Activated T-cell treated with anti-CD3 and anti-CD28 coated beads, Interleukin-2, amount 50 U/mL, for 48 hours (primary cell): ENCODE results near the gene CASR.

ENCODE experiments used
- DNase-seq, 2 experiments: peaks; one replicate each; pipeline ENCODE4 v3.0.0-alpha.2; 2020

The CASR gene

DNA sequence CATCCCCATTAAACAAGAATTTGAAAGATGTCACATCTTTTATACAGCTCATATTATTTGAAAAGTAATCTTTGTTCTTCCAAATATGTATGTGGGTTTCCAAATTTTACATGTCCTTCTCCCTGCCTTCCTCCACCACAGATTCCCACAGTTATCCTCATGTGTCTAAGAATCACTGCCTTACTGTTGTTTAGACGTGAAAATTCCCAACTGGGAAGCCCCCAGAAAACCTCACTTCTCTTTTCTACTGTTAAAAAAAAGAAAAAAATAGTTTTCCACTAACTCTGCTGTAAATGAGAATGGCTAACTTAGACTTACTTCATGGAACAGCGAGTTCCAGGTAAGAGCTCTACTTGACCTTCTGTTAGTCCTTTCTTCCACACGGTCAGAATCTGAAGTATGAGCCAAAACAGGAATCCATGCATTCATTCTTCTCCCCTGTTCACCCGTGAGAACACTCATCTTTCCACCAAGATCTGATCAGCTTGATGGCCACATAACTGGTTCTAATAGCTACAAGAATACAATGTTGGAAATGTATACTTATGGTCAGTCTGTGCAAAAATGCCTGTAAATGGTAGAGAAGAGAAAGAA, 123.7 kb downstream of the CASR start:
- no peak for DNase-seq

DNA sequence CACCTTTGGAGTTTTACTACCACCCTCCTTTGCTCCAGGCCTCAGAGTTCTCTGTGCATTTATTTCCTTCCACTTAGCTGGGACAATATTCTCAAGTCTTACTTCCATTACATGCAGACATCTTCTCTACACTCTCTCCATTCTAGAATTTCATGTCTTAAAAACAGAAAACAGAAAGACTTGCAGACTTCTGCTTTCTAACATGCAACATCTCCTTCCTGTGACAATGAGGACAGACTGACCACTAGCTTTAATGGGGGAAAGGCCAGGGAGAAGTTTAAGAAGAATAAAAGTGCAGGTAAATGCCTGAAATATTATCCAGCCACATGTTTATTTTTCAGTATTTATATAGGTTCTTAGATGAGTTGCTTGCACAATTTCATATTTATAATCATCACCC, 124.5 kb downstream of the CASR start:
- DNase-seq = no peak

DNA sequence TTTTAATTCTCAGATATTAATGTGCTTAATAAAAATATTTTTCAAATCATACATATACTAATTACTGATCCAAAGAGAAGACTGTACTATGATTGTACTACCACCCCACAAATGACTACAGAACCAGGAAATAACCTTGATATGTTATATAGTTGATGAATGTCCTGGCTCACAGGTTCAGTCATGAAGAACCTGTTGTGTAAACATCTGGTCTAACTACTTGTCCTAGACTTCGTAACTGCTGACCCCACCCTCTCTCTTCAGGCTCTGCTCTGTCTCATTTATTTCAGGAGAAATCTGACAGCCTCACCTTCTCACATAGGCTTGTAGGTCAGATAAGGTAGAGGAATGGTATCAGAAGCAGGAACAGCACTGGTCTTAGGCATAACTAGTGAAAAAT, 126.9 kb downstream of the CASR start:
- no peak for DNase-seq

DNA sequence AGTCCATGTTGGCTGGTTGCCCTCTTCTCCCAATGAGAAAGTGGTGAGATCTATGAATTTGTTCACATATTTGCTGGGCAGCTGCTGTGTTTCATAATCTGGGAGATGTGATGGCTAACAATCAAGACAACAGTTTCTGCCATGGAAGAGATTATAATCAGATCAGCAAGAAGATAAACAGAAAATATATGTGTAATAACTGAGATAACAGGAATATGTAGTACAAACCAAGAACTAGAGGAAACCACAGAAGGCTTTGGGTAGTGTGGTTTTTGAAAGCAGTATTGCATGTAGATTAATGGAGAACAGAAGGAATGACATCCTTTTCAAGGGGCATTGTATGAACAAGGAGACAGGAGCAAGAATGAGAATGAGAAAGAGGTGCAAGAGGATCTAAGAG, 129.4 kb downstream of the CASR start:
- DNase-seq = no peak

DNA sequence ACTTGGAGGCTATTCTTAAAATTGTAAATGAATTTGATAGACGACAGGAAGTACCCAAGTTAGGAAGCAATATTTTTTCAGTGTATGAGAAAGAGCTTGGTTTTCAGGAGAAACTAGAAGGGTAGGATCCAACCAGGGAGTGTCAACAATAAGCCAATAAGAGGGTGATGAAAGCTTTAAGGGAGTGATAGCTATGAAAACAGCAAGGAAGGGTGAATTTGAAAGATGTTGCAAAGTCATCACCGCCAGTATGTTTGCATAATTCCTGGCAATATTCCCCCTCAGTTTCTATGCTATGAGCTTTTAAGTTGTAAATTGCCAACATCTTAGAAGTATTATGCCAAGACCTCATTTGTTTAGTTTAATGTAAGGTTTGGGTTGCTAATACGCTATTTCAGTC, 129.8 kb downstream of the CASR start:
- no peak for DNase-seq

DNA sequence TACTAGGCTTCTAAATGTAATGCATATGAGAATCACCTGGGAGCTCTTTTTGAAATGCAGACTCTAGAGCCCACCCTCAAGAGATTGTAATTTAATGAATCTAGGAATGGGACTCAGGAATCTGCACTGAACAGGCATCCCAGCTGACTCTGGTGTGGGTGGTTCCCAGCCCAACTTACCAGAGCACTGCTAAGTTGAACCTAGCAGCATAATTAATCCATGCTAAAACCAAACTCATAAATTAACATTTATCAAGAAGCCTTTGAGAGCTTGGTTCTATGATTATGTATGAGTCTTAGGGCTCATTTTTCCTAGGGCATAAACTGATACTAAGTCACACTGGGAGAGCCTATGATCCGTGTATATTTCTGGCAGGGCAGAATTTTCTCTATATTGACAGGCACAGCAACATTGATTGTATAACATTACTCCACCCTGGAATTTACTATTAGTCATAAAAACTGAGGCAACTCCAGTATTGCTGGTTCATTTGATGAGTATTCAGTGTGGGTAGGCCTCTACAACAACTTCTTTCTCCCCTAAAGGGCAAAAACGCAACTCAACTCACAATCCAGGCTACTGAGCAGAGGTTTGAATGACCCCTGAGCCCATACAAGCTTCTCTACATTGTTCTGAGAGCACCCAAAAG, 130.9 kb downstream of the CASR start:
- no peak for DNase-seq

DNA sequence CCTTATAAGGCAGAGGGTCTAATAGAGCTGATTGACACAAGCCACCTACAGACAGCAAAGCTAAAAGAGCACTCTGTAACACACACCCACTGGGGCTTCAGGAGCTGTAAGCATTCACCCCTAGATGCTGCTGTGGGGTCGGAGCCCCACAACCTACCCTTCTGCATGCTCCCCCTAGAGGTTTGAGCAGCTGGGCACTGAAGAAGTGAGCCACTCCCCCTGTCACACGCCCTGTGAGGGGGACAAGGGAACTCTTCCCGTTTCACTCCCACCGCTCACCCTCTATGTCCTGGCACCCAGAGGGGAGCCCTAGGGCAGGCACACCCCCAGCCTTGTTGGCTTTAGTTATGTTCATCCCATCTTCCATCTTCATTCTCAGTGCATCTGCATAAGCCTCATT, 132.2 kb downstream of the CASR start:
- DNase-seq = no peak

DNA sequence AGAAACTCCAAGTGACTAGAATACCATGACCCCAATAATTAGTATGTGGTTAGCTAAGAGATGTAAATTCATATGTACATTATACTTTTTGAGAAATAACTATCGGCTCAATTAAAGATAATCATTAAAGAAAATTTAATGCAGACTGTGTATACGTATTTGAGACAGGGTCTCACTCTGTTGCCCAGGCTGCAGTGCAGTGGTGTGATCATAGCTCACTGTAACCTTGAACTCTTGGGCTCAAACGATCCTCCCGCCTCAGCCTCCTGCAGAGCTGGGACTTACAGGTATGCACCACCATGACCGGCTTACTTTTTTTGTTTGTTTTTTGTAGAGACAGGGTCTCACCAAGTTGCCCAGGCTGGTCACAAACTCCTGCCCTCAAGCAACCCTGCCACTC, 132.9 kb downstream of the CASR start:
- no peak for DNase-seq

DNA sequence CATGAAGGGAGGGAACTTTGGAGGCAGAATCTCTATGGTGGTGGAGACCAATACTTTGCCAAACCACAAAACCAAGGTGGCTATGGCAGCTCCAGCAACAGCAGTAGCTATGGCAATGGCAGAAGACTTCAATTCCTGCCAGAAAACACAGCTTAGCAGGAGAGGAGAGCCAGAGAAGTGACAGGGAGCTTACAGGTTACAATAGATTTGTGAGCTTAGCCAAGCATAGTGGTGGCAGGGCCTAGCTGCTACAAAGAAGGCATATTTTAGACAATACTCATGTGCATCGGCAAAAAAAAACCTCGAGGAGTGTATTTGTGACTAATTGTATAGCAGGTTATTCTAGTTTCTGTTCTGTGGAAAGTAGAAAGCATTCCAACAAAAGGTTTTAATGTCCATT, 135.2 kb downstream of the CASR start:
- DNase-seq = no peak

DNA sequence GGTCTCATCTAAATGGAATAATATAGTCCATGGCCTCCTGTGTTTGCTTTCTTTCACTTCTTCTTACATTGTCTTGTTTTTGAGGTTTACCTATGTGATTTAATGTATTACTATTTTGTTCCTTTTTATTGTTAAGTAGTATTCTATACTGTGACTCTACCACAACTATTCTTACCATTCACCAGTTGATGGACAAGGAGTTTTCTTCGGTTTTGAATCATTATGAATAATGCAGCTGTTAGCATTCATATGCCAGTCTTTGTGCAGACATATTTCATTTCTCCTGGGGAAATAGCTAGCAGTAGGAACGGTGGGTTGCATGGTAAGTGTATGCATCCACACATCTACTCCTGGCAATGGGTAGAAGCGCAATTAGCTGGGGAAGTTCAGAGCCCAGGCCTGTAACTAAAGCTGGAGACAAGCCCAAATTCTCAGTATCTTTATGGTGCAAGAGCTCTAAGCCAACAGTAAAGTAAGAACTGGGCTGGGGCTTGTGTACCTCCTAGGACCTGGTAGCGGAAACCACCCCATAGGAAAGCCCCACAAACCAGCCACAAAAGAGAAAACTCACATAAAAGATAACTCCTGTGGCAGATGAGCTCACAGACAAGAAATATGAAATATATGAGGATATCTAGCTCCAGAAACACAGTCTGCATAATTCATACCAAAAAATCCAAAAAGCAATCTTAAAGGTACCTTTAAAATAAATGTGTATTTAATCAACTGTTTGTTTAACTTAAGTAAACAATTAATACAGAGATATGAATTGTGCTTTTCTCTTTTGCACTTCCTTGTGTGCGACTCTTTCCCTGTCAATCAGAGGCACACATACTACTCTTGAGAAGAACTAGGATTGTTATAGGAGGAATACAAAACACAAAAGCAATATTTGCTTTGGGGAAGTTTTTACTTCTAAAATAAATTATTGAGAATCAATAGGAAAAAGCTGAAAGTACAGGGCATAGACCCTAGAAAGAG, 138.9 kb downstream of the CASR start:
- DNase-seq = no peak

DNA sequence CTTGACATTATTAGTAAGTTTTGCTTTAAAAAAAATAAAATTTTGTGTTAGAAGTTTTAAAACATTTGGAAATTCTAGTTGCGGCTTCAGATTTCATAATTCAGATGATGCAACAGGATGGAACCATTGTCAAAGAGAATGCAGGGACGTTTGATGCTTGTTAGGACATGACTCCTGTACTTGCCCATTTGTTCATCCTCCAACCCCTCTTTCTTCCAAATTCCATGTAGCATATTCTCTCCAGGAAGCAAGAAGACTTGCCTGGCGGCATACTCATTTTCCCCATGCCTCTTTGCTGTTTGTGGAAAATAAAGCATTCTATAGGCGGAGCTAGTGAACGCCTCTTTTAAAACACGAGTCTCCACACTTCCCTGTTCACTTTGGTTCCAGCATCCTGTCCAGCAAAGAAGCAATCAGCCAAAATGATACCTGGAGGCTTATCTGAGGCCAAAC, 141.4 kb downstream of the CASR start, which contains the start of gene CSTA:
Gene CSTA (plus strand): TSS at position 378 of the 453 bp plus-strand sequence. CDS start 45 bp downstream, at position 423.
- no peak for DNase-seq

DNA sequence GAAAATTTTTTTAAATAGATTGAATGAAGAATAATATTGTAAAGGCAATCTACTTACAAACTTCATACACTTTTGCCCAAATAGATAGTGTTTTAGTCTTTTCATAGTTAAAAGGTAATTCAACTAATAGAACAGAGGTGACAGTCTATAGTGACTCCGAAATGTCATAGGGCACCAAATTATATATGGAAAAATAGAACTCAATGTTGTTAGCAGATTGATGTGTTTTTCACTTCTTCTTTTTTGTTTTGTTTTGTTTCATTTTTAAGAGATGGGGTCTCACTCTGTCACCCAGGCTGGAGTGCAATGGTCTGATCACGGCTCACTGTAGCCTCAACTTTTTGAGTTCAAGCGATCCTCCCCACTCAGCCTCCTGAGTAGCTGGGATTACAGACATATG, 142.3 kb downstream of the CASR start:
- no peak for DNase-seq

DNA sequence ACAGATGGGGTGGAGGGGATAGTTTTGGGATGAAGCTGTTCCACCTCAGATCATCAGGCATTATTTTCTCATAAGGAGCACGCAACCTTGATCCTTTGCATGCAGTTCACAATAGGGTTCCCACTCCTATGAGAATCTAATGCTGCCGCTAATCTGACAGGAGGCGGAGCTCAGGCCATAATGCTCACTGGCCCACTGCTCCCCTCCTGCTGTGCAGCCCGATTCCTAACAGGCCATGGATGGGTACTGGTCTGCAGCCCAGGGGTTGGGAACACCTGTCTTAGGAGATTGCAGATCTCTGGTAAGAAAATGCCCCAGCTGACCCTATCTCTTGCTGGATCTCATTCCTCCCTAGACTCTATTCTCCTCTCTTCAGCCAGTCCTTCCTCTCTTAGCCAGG, 148.4 kb downstream of the CASR start:
- no peak for DNase-seq

DNA sequence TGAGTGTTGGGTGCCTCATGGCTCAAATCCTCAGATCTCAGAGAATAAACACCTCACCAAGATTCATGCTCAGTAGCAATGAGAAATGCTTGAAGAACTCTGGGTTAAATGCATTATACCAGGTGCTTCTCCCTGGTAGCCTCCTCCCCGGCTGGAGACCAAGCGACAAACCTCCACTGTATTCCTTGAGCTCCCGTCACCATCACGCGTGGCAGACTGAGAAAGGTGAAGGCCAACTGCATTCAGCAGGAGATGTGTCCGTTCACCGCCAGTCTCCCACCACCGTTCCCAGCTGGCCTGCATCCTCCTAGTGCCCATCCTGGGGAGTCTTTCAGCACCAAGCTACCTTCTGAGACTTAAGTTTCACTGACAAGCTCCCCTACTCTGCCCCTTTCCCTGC, 149.1 kb downstream of the CASR start:
- no peak for DNase-seq
